Measurements from ENCODE around the gene BTBD9. TPM values are rescaled to one million over a fixed set of nuclear protein-coding genes. Genes with fewer than 3 reads are reported as not detected.

The BTBD9 gene
- polyA plus RNA-seq, 1 experiment, result 5.4 TPM

DNA sequence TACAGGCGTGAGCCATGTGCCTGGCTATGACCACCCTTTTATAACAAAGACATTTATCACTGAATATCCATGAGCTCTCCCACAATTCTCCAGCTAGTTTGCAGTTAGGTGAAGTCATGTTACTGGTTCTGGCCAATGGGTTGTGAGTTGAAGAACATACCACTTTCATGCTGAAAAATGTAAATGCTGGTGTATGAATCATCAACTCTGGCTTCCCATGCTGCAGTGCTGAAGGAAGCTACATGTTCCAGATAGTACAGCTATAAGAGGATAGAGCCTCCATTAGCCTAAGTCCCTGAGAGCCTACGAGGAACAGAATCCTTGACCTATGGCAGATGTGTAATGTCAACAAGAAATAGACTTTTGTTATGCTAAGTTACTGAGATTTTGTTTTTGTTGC is 180.4 kb downstream of the BTBD9 start:
- ChIA-PET POLR2A (no interaction called here), CTCF (no interaction called here)
- no peaks in the 10 kb centered on the region for H3K36me3 ChIP-seq (ENCODE audit: control insufficient read depth, insufficient read depth, low read length)
- TF ChIP-seq, protein P1, sequence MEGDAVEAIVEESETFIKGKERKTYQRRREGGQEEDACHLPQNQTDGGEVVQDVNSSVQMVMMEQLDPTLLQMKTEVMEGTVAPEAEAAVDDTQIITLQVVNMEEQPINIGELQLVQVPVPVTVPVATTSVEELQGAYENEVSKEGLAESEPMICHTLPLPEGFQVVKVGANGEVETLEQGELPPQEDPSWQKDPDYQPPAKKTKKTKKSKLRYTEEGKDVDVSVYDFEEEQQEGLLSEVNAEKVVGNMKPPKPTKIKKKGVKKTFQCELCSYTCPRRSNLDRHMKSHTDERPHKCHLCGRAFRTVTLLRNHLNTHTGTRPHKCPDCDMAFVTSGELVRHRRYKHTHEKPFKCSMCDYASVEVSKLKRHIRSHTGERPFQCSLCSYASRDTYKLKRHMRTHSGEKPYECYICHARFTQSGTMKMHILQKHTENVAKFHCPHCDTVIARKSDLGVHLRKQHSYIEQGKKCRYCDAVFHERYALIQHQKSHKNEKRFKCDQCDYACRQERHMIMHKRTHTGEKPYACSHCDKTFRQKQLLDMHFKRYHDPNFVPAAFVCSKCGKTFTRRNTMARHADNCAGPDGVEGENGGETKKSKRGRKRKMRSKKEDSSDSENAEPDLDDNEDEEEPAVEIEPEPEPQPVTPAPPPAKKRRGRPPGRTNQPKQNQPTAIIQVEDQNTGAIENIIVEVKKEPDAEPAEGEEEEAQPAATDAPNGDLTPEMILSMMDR (IDR thresholded peaks at IDR 0.05; ENCODE audit: insufficient read depth, low read depth, low read length), result no peak
- no peak for DNase-seq (ENCODE audit: low read depth)
- H3K27me3 ChIP-seq (ENCODE audit: control insufficient read depth, insufficient read depth, low read length), result no peaks in the 10 kb centered on the region
- no peak overlapping the region for H3K4me3 ChIP-seq (ENCODE audit: low read depth, low read length)

DNA sequence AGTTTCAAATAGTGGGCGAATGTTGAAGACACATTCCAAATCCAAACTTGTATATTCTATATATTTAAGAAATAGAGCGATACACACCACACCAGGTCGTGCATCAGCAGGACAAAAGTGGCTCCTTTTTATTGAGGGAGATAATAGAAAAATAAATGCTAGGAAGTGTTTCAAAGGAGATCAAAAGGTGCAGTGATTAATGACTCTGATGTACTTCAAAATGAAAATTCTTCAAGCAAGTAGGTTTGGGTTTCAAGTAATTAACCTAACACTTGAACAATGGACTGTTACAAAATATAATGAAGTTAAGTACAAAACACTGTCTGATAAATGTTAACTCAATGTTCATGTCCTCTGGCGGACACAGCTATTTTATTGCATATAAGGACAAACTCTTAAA is 185.9 kb downstream of the BTBD9 start:
- Histone ChIP-seq H3K27me3 (ENCODE audit: control insufficient read depth, insufficient read depth, low read length) (no peaks in the 10 kb centered on the region), H3K4me3 (ENCODE audit: low read depth, low read length) (no peak overlapping the region), H3K36me3 (ENCODE audit: control insufficient read depth, insufficient read depth, low read length) (no peaks in the 10 kb centered on the region)
- ChIA-PET POLR2A (no interaction called here), CTCF (interaction anchor here (0.6 to 0.7 kb wide), 2 partner anchors 24 to 42 kb away, joined by 3 read pairs; no protein-coding TSS in a partner anchor)
- TF ChIP-seq, protein P1 (IDR thresholded peaks at IDR 0.05; ENCODE audit: insufficient read depth, low read depth, low read length), result no peak
- no peak for DNase-seq (ENCODE audit: low read depth)

DNA sequence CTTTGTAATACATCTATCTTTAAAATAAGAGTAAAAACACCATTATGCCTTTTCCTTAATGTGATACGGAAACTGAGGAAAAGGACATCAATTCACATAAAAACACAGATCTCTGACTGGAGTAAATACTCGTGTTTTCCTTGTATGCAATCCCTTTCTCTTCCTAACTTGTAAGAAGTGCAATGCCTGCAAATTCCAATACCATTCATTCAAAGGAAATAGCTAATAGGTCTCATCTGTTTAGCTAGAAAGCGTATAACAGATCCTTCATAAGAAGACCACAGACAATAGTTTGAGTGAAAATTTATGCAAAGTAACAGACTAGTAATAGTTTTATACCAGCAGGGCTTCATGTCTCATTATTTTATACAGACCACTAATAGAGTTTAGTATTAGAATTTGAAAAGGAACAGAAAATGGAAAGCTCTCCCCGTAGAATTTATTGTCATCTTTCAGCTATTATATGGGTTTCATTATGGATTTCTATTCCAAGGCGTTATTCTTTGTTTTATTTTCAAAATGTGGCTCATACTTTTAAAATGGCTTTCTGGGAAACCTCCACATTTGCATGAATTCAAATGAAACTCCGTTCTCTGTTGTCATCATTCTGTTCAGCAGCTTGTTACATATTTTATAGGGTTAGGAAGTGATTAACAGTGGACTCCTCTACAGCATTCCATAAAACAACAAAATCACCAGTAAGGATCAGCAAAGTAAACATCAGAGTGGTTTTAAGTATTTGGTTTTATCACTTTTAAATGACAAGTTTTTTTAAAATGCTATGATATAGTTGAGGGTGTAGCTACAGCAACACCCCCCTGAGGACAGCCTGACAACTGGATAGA is 186.7 kb downstream of the BTBD9 start:
- TF ChIP-seq, protein P1 (IDR thresholded peaks at IDR 0.05; ENCODE audit: insufficient read depth, low read depth, low read length), result no peak
- ChIA-PET POLR2A (no interaction called here), CTCF (interaction anchor here (0.6 to 0.7 kb wide), 3 partner anchors 23 to 576 kb away, joined by 3 read pairs; no protein-coding TSS in a partner anchor)
- Histone ChIP-seq H3K36me3 (ENCODE audit: control insufficient read depth, insufficient read depth, low read length) (no peaks in the 10 kb centered on the region), H3K4me3 (ENCODE audit: low read depth, low read length) (no peak overlapping the region), H3K27me3 (ENCODE audit: control insufficient read depth, insufficient read depth, low read length) (no peaks in the 10 kb centered on the region)
- DNase-seq (ENCODE audit: low read depth), result no peak

DNA sequence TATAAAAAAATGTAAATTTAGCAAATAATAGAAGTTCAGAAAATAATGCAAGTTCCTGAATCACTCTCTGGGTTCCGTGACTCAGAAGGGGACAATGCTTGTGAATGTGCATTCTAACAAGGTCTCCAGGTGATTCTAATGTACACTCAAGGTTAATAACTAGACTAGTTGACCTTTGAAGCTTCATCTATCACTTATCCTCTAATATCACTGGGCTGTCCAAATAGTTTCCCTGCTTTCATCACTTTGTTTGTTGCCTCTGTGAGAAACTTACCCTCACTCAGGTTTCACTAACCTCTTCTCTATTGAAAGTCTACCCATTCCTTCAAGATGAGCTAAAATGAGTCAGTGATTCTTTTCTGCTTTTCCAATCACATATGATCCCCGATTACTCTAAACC is 189.0 kb downstream of the BTBD9 start:
- CTCF ChIA-PET, result interaction anchor here (1.6 kb wide), 1 partner anchor 18 kb away, joined by 4 read pairs; no protein-coding TSS in a partner anchor

DNA sequence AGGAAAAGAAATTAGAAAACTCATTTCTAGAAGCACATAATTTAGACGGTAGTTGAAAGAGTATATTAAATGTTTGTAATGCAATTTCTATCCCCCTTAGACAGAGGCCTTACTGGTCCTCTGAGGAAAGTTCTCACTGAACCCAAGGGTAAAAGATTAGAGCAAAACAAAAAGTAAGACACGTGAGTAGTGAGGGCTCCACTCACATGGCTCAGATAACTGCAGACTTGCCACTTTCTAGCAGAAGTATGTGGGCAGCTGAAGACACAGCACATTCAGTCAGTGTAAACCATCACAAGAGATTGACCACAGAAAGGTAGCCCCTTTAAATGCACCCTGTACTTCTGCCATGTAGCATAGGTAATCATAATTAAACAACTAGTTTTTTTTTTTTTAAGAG is 193.8 kb downstream of the BTBD9 start:
- DNase-seq (ENCODE audit: low read depth), result no peak
- ChIA-PET CTCF (no interaction called here), POLR2A (interaction anchor here (0.5 to 0.6 kb wide), 2 partner anchors 65 to 256 kb away, joined by 3 to 4 read pairs; no protein-coding TSS in a partner anchor)
- TF ChIP-seq, protein P1 (IDR thresholded peaks at IDR 0.05; ENCODE audit: insufficient read depth, low read depth, low read length), result no peak
- Histone ChIP-seq H3K27me3 (ENCODE audit: control insufficient read depth, insufficient read depth, low read length) (no peaks in the 10 kb centered on the region), H3K4me3 (ENCODE audit: low read depth, low read length) (no peak overlapping the region), H3K36me3 (ENCODE audit: control insufficient read depth, insufficient read depth, low read length) (no peaks in the 10 kb centered on the region)

More for the DNA sequence above, 189.0 kb downstream of the BTBD9 start:
- Histone ChIP-seq H3K27me3 (ENCODE audit: control insufficient read depth, insufficient read depth, low read length) (no peaks in the 10 kb centered on the region), H3K4me3 (ENCODE audit: low read depth, low read length) (no peak overlapping the region), H3K36me3 (ENCODE audit: control insufficient read depth, insufficient read depth, low read length) (no peaks in the 10 kb centered on the region)
- TF ChIP-seq, protein P1 (IDR thresholded peaks at IDR 0.05; ENCODE audit: insufficient read depth, low read depth, low read length), result no peak
- no peak for DNase-seq (ENCODE audit: low read depth)
- POLR2A ChIA-PET, result no interaction called here

Data from BJ (cell line).